HG02884 (cell line): Measurements from ENCODE around the gene NPAS3.

Source experiments
- ATAC-seq: cut with Tn5 transposase; IDR thresholded peaks from one replicate; pipeline ENCODE4 v1.9.1; 2021; ENCODE audit warnings: mild to moderate bottlenecking, moderate library complexity; ENCODE audit not compliant: unreplicated experiment

Gene NPAS3

DNA sequence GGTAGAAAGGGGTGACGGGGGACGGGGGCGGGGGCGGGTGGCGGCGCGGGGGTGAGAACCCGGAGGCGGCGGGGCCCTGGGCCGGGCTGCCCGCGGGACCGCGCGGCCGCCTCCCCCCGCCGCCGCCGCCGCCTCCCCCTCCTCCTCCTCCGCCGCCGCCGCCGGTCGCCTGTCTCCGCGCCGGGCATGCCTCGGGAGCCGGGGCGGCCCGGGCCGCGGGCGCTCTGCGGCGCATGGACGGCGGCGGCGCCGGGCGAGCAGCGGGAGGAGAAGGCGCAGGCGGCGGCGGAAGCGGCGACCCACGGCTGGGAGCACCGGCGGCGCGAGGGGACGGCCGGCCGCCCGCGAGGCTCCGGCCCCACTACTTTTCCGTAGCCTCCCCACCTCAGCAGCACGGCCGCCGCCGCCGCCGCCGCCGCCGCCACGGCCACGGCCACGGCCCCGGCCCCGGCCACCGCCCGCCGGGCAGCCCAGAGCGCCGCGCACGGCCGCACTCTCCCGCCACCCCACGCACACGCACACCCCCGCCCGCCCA, at the start of gene NPAS3:
Gene NPAS3, plus strand, starts transcription at position 161 of the 535 bp plus-strand sequence.
- no peak for ATAC-seq

DNA sequence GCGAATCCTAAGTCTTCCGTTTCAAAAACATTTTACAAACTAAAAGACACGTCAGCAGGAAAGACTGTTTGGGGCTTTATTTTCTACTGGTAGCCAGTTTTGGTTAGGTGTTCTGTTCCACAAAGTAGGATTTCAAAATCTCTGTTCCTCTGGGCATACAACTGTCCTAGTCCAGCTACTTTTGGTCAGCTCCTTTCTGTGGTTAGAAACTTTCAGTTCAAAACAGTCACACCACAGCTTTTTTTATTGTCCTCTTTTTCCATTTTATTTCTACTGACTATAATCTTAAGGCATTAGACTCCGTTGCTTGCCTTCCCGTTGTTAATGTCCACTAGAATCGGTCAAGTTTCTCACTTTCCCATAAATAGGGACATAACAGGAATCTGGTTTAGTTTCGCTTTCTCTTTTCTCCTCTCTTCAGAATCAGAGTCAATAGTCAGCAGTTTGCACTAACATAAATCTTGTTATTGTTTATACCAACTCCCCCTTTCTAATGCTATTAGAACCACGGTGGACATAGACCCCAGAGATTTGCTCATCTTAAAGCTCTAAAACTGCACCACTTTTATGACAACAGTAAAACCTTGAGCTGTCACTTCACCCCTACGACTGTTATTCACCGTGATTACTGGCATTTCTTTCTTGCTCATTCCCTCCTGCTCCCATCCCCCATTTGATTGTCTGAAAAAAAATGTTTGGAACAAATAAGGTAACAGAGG, 41.5 kb upstream of the NPAS3 start:
- no peak for ATAC-seq

DNA sequence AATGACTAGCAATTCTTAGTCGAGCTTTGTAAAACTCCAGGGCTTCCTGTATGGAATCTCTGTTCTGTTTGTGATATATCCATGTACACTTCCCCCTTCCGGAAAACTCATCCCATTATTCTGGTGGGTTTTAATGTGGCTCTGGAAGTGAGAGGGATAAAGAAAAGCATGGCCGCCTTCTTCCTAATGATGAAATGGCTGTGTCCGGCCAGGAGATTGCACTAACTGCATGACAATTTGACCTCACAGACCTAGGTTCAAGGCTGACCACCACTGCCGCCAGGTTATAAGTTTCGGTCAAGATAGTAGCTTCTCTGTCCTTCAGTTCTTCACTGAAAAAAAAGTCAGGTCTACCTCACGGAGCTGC, 41.0 kb upstream of the NPAS3 start:
- ATAC-seq: no peak

DNA sequence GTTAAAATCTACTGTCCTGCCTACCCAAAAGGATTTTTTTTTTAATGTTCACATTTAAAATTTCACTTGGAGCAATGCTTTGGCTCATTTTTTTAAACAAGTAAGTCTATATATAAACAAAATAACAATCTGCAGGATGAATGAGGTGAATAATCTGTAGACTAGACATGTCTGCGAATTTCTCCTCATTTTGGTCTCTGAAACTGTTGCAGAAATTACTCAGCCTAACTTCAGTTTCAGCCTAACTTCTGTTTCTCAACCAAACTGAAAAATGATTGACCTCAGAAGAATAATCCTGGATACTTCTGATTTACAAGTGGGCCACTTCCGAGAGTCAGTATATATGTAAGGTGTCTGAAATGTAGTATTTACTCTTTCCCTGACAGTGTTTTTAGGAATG, 39.8 kb upstream of the NPAS3 start:
- no peak for ATAC-seq

DNA sequence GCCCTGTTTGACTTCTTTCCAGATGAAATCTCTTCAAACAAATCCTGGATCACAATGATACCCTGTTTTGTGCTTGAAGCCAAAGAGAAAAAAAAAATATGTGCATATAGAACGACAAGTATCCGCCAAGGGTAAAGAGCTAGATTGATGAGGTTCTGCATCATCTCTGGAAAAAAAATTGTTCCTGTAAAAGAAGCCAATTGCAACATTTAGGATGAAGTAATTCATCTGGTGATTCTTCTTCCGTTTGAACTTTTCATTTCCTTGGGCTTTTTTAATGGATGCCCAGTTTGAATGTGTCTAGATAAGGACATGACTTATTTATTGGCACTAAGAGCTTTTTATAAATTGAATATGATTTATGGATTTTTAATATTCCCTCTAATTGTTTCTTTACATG, 38.1 kb upstream of the NPAS3 start:
- ATAC-seq: no peak

DNA sequence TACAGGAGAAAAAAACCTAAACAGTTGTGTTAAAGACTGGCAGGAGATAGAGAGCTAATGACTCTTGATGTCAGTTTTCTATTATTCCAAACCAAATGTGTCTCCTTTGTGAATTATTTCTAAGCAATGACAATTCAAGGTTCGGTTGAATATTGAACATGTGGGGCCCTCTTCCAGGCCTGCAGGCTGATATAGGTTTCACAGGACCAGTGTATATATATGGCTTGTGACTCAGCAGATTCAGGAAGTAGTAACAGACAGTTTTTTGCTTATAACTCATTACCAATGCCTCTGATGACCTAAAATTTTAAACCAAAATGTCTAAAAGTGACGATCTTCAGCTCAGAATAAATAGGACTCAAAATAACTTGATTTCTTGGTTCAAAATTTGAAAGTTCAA, 33.7 kb upstream of the NPAS3 start:
- no peak for ATAC-seq

DNA sequence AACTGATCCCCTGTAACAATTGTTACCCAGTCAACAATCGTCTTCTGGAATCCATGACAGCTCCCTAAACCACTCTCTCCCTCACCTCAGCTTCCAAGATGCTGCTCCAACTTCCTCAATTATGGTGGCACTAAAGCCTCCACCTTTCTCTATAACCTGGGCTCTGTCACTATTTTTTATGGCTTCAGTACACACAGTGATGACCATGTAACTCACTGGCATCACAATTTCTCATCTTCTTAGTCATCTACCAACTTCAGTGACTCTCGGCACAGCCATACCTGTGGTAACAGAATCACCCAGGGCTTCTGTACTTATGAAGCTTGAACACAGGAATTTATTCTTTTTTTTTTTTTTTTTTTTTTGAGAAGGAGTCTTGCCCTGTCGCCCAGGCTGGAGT, 32.0 kb upstream of the NPAS3 start:
- no peak for ATAC-seq

DNA sequence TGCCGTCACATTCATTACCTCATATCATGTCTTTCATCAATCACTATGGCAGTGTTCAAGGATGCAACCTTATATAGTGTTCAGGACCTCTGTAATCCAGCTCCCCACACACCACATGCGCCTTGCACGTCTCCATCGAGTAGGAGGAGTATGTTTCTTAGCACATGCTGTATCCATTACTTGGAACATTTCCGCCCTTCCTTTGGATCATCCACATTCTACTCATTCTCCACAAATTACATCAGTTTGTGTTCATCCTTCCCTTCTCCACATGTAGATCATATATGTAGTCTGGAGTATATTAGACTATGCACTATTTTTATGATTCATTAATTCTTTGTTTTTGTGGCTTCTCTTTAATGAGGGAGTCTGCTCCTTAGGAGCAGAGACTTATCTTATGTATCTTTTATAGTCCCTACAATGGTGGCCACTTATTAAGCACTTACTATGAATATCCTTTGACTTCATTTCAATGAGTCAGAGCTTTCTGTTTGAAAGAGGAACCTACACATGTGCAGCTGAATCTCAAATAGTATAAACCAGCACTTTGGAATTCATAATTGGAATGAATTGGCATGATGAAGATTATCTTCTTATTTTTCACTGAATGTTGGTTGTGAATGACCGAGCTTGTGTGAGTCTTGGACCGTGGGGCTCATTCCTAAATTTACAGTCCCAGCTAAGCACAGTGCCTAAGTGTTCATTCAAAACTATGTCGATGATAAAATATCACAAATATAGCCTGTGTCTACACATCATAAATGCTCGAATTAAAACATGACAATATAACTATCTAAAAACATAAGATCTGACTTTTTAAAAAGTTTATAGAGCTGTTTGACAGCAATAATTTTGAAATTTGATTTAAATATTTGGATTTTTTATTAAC, 30.2 kb upstream of the NPAS3 start:
- no peak for ATAC-seq

DNA sequence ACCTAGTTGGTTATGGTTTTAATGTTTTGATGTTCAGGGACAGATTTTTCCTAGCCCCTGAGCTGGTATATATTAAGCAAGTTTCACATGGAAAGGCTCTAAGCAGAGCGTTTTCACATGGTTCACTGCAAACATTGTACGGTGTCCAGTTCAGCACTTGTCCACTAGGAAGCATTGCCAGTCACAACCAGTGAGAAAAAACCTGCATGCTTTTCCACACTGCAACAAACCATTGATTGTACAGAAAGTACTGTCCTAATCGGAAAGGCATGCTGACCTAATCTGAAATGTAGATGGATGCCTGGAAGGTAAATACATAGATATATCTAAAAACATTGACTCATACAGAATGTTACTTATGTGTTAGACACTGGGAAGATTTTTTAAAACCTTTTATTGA, 25.0 kb upstream of the NPAS3 start:
- ATAC-seq: no peak

DNA sequence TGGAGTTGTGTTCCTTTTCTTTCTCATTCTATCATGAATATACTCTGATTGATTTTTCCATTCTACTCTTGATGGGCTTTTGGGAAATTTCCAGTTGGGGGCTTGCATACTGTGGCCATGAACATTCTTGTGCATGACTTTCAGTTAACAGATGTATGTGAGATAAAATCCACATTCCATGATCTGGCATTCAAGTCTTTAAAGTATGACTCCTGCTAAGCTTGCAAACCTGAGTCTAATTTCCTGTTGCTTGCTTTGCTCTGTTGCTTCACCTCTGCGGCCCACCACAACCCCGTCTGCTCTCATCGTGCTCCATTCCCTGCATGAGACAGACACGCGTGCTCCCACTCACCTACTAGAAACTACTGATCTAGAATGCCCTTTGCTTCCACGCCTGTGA, 24.3 kb upstream of the NPAS3 start:
- ATAC-seq: no peak

DNA sequence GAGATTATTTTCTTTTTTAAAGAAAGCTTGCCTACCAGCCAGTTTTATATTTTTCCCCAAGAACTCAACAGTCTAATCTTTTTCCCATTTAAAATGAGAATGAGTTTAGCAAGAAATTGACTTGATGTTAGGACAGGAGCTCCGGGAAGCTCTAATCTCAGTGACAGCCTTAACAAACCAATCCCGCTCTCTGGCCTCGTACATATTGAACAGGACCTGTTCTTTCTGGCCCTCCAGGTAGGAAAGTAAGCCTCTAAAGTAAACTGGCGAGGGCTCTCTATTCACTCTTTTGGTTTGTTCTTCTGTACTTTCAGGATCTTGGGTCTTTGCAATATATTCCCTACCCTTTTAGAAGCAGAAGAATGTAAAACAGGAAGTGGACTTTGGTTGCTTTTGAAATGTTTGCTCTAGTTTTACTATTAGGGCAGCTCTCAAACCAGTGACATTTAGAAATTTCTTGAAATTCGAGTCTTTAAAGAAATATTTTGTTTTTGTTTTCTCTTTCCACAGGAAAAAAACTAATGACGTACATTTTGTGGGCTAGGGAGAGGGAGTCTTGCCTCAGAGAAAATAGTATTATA, 17.9 kb upstream of the NPAS3 start:
- no peak for ATAC-seq

DNA sequence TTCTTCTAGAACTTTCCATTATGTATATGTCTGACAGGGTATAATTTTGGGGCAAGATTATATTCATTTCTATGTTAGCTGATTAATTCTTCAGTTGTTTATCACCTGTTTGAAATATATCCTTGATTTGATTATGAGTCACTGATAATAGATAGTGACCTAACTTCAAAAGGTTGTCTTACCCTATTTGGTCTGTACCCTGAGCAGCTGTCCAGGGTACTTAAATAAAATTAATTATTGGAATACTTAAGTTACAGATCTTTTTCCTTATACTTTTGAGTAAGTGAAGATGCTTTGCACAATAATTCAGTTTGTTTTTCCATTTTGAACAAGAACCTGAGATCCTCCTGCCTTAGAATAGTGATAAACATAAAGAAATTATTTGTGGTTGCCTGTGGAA, 13.2 kb upstream of the NPAS3 start:
- ATAC-seq: no peak

DNA sequence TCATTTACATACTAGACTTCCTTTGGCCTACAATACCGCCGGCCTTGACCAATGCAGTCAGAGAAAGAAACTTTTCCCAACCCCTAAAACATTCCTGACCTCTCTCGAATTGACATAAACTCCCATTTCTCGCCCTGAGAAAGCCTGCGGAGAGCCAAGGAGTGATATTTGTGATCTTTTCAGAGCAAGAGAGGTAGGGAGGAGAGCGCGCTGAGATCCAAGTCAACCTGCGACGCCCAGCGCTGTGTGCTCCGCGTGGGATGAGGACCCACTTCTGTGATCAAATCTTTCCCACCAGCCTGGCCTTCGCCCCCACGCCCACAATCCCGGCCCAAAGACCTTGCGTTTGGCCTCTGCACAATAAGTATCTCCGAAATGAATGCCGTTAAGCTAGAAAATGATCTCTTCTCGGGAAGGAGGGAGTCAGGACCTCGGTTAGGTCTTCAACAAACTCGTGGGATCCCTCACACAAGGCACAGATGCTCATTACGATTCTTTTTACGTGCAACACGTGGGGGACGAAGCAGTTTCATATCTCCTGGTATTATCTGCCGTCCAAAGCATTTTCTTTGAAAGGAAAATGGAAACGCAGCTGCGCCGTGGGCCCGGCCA, 6.3 kb upstream of the NPAS3 start:
- no peak for ATAC-seq

DNA sequence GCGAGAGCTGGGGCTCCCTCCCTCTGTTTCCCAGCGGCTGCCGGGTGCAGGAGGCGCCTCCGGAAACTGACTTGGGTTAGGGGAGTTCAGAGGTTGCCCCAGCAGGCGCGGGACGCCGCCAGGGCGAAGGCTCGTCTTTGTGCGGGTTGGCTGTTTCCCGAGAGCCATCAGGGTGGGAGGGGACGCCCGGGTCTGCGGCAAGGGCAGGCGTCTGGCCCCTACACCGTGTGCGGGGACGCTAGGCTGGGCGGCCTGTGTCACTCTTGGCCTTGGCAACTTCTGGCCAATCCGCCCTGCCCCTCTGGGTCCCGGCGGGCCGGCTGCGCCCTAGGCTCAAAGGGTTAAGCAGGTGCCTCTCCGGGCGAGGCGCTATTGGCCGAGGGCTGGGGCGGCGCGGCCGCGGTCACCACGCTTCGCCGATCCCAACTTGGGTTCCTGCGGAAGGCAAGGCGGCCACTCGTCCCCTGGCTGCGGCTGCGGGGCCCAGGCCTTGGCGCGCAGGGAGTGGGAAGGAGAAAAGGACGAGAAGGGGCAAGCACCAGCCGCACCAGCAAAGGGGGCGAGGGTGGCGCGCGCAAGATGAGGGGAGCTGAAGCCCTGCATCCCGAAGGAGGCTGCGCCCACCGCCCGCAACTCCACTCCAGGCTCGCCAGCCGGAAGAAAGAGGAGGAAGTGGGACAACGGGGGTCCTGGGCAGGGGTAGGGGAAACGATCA, 5.6 kb upstream of the NPAS3 start:
- no peak for ATAC-seq

DNA sequence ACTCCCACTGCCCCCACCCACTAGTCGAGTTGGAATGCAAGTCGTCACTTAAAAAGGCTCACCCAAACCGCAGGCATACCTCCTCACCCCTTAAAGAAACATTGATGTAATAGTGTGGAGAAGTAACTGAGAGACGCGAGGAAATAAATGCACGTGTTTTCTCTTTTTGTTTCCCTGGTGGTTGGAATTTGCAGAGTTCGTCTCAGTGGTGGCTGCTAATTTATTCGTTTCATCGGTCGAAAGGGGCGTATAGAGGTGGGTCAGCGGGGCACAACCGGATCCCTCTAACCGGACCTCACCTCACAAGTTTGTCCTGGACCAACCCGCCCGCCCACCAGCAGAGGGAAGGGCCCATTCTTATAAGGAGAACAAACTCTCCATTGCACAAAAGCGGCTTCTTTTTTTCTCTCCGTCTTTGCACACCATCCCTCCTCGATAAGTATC, 5.0 kb upstream of the NPAS3 start:
- no peak for ATAC-seq

DNA sequence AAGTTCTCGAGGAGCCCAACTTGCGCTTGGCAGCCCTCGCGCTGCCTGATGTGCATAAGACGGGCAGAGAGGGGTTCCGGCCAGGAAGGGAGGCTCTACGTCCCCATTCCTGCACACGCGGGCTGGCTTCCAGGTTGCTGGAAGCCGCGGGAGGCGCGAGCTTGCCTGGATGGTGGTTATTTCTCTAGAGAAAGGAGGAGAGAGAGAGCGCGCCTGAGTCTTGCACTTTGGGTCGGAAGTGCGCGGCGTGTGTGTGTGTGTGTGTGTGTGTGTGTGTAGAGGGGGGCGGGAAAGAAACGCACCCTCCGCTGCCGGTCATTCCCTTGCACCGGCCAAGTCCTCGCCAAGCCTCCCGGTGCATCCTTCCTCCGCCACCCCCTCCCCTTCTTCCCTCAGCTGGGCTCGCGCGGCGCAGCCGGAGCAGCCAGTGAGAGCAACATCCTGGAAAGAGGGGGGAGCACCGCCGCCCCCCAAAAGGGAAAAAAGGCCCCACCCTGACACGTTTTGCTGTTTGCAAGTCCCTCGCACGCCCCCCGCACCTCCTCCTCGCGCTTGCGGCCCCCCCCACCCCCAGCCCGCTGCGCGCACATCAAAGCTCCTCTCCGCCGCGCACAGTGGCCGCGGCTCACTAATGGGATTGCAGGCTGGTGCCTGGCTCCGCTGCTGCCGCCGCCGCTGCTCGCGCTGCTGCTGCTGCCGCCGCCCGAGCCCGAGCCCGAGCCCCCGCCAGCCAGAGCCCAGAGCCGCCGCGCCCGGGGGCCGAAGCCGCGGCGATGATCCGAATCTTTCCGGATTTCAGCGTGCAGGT, 4.4 kb upstream of the NPAS3 start:
- no peak for ATAC-seq

DNA sequence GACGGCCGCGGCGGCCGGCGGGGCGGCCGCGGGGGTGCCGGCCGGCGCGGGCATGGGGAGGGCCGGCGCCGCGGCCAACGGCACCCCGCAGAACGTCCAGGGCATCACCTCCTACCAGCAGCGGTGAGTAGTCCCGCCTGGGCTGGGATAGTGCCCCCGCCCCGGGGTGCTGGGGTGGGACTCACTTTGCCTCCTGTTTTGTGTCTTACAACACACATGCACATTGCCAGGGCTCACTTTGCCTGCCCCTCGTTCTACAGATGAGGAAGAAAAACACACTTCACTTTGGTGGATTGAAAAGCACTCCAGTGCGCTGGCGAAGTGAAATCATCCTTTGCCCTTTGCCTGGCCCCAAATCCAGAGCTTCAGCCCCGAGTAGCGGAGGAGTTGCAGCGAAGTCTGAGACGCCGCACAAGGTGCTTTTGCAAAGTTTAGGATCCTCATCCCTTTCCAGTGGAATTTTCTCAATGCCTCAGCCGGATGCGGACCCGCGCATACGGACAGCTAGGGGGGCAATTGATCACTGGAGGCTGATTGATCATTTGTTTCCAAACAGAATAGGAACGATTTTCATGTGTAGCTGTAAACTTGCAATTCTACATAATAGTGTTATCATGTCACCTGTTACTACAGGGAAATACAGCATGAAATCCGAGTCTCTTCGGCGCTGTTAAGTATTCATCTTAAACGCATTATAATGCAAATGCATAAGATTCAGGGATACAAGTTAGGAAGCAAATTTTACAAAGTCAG, 3.6 kb upstream of the NPAS3 start:
- no peak for ATAC-seq

DNA sequence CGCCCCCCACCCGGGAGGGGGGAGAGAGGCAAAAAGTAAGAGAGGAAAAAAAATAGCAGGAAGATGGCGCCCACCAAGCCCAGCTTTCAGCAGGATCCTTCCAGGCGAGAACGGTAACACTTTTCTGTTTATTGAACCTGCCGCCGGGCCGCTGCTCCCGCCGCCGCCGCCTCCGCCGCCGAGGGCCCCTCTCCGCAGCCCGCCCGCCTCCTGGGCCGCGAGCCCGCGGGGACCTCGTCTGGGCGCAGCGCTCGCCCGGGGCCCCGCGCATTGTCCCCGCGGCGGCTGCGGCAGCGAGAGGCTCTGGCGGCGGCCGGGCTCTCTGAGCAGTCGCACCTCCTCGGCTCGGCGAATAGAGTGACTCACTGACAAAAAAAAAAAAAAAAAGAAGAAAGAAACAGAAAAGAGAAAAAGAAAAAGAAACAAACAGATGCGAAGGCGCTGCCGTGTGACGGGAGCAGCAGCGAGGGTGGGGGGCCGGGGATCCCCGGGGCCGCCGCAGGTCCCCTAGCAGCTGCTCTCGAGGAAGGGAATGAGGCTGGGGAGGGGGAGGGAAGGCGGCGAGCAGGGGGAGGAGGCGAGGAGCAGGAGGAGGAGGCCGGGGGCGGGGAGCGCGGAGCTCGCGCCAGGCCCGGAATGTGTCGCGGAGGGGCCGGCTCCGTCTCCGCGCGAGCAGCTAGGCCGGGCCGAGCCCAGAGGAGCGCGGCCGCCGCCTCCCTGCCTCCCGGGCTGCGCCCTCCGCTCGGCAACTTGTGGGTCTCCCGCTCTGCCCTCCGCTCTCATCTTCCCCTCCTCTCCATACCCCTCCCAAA, 781 bp downstream of the NPAS3 start:
- no peak for ATAC-seq
